HCT116 (cell line): ENCODE measurements around the gene VPS4B. TPM values are rescaled to one million over a fixed set of nuclear protein-coding genes. Genes with fewer than 3 reads are reported as not detected.

Experiments
- ATAC-seq: fragments of 200-7000 bp; cut with Tn5 transposase; 2 replicates; pipeline ENCODE4 v1.9.1; 2020; ENCODE audit warnings: mild to moderate bottlenecking, moderate library complexity
- BruUV-seq: library from RNA; stranded (reverse); fragments of 400-500 nt; replicated peaks from 2 replicates; lab custom pipeline; 2021; lab: Mats Ljungman, UMichigan
- CTCF ChIA-PET: fragments of 300-600 bp; sonication (Branson Sonifier 250); formaldehyde crosslinking; loops from one replicate; lab custom pipeline; 2021; ENCODE audit warnings: antibody characterized with exemption; lab: Charles Lee
- POLR2A ChIA-PET: fragments of 300-600, 350-600 bp; sonication (Branson Sonifier 250); formaldehyde crosslinking; loops from one replicate; lab custom pipeline; 2021; ENCODE audit warnings: antibody characterized with exemption; lab: Charles Lee
- RAD21 ChIA-PET, 2 experiments: fragments of 300-600 bp; sonication (Branson Sonifier 250); formaldehyde crosslinking; loops; one replicate each; lab custom pipeline; 2023; ENCODE audit warnings: low total read pairs in 2 of 2; ENCODE audit not compliant: uncharacterized antibody in 2 of 2, unreplicated experiment in 2 of 2, low non-redundant PET in 1 of 2; lab: Charles Lee
- DNase-seq: peaks from one replicate; pipeline ENCODE4 v3.0.0-alpha.2; 2010; ENCODE audit warnings: low read depth, low spot score
- H2AFZ ChIP-seq: fragments of 200-600 bp; shearing (Covaris generic), sonication (generic); 2 replicates; pipeline ENCODE4 v1.6.1; 2017; ENCODE audit warnings: low read depth, mixed run types, mixed read lengths, antibody characterized with exemption, low read length; ENCODE audit not compliant: poor library complexity, severe bottlenecking
- H3K27ac ChIP-seq: 2 replicates; pipeline ENCODE4 v1.5.1; 2012; ENCODE audit warnings: low read depth, low read length
- H3K27me3 ChIP-seq: fragments of 200-600 bp; sonication (generic); 2 replicates; pipeline ENCODE4 v1.6.1; 2016; ENCODE audit warnings: mixed run types, low read length, mixed read lengths; ENCODE audit not compliant: insufficient read depth
- H3K36me3 ChIP-seq, 2 experiments: fragments of 200-500 bp in 1 of 2; fragments of 200-600 bp in 1 of 2; sonication (Bioruptor generic) in 1 of 2; sonication (generic) in 1 of 2; 2 replicates each; pipeline versions ENCODE4 v1.5.1 to v1.6.1; 2014 to 2016; ENCODE audit warnings: low read length in 2 of 2, inconsistent platforms in 1 of 2, mixed read lengths in 1 of 2, mixed run types in 1 of 2; ENCODE audit not compliant: insufficient read depth in 2 of 2, control insufficient read depth in 1 of 2
- H3K4me1 ChIP-seq, 2 experiments: fragments of 200-600 bp in 1 of 2; sonication (generic) in 1 of 2; 2 replicates each; pipeline versions ENCODE4 v1.5.1 to v1.6.1; 2012 to 2017; ENCODE audit warnings: low read length in 2 of 2, inconsistent platforms in 1 of 2, mild to moderate bottlenecking in 1 of 2, mixed read lengths in 1 of 2, mixed run types in 1 of 2, moderate library complexity in 1 of 2; ENCODE audit not compliant: insufficient read depth in 2 of 2, control insufficient read depth in 1 of 2
- H3K4me2 ChIP-seq: fragments of 200-600 bp; sonication (generic); 2 replicates; pipeline ENCODE4 v1.6.1; 2017; ENCODE audit warnings: mixed run types, low read length, mixed read lengths
- H3K4me3 ChIP-seq, 2 experiments: fragments of 200-600 bp in 1 of 2; sonication (generic) in 1 of 2; replicated peaks in 1 of 2; 2 replicates each; pipeline ENCODE4 v1.5.1; 2011 to 2016; ENCODE audit warnings: low read length in 2 of 2, control low read depth in 1 of 2, low read depth in 1 of 2, mild to moderate bottlenecking in 1 of 2, mixed read lengths in 1 of 2, mixed run types in 1 of 2
- H3K79me2 ChIP-seq: fragments of 200-600 bp; sonication (generic); 2 replicates; pipeline ENCODE4 v1.6.1; 2017; ENCODE audit warnings: mild to moderate bottlenecking, mixed run types, low read length, moderate library complexity, mixed read lengths; ENCODE audit not compliant: insufficient read depth
- H3K9ac ChIP-seq: fragments of 200-600 bp; sonication (generic); 2 replicates; pipeline ENCODE4 v1.6.1; 2016; ENCODE audit warnings: low read length, mixed read lengths
- H3K9me2 ChIP-seq: fragments of 200-600 bp; sonication (generic), shearing (Covaris generic); 2 replicates; pipeline ENCODE4 v1.6.1; 2017; ENCODE audit warnings: mixed run types, mild to moderate bottlenecking, moderate library complexity; ENCODE audit not compliant: insufficient read depth
- H3K9me3 ChIP-seq, 2 experiments: fragments of 200-500 bp in 1 of 2; fragments of 200-600 bp in 1 of 2; sonication (Bioruptor generic) in 1 of 2; sonication (generic) in 1 of 2; 2 replicates each; pipeline ENCODE4 v1.6.1; 2014 to 2017; ENCODE audit warnings: low read length in 2 of 2, mixed read lengths in 2 of 2, inconsistent platforms in 1 of 2, low read depth in 1 of 2, mild to moderate bottlenecking in 1 of 2, mixed run types in 1 of 2, moderate library complexity in 1 of 2; ENCODE audit not compliant: control insufficient read depth in 1 of 2, insufficient read depth in 1 of 2
- H4K20me1 ChIP-seq: fragments of 200-600 bp; sonication (generic), shearing (Covaris generic); 2 replicates; pipeline ENCODE4 v1.6.1; 2017; ENCODE audit warnings: mixed run types, mild to moderate bottlenecking, moderate library complexity; ENCODE audit not compliant: insufficient read depth
- CEBPB ChIP-seq: IDR thresholded peaks from 2 replicates; pipeline ENCODE4 v1.6.1; 2012; ENCODE audit warnings: low read depth
- ELF1 ChIP-seq: IDR thresholded peaks from 2 replicates; pipeline ENCODE4 v1.6.1; 2012; ENCODE audit warnings: low read depth, borderline replicate concordance
- EZH2 ChIP-seq: fragments of 200-600 bp; sonication (generic); IDR thresholded peaks from 2 replicates; pipeline ENCODE4 v1.6.1; 2017; ENCODE audit warnings: antibody characterized with exemption, mixed run types
- POLR2AphosphoS5 ChIP-seq: IDR thresholded peaks from 2 replicates; pipeline ENCODE4 v1.6.1; 2011; ENCODE audit warnings: mild to moderate bottlenecking, low read depth, low read length, moderate library complexity
- REST ChIP-seq: IDR thresholded peaks from 2 replicates; pipeline ENCODE4 v1.6.1; 2012; ENCODE audit warnings: low read depth
- SIN3A ChIP-seq: IDR thresholded peaks from 2 replicates; pipeline ENCODE4 v1.6.1; 2012; ENCODE audit warnings: low read depth
- SRF ChIP-seq: IDR thresholded peaks from 2 replicates; pipeline ENCODE4 v1.6.1; 2012; ENCODE audit warnings: low read depth
- intact Hi-C: fragments of 100-400 bp; cut with micrococcal nuclease; formaldehyde crosslinking; loops from 2 replicates; pipeline ENCODE4 v1.10.0; 2022
- total RNA-seq: library from RNA; stranded (reverse); gene quantifications from one replicate; pipeline ENCODE4 v1.2.1, GENCODE V29; 2021; ENCODE audit not compliant: unreplicated experiment

Gene VPS4B
- total RNA-seq, 1 experiment from 2014 or later = 68.3 TPM

- no peak overlapping the region for H3K27ac ChIP-seq
- DNase-seq = no peak
- CTCF ChIA-PET = interaction anchor here (0.7 to 4.4 kb wide), 10 partner anchors 68 to 800 kb away, joined by 3 to 43 read pairs (median 6); no protein-coding TSS in a partner anchor
- no peaks in the 10 kb centered on the region for H4K20me1 ChIP-seq
- H3K36me3 ChIP-seq = no peaks in the 10 kb centered on the region
- H3K4me3 ChIP-seq = no peak overlapping the region
- H3K9ac ChIP-seq = no peak overlapping the region
- intact Hi-C loops = loop anchor here (2.0 to 5.0 kb wide), 4 partner anchors 95 to 414 kb away; no protein-coding TSS in a partner anchor
- no peak overlapping the region for H2AFZ ChIP-seq
- no peaks in the 10 kb centered on the region for H3K79me2 ChIP-seq
- RAD21 ChIA-PET = interaction anchor here (0.7 to 2.1 kb wide), 2 partner anchors 142 to 421 kb away, joined by 3 to 9 read pairs; no protein-coding TSS in a partner anchor
- no peak for TF ChIP-seq SIN3A
- no peak for TF ChIP-seq REST
- TF ChIP-seq CEBPB = no peak
- no peak for TF ChIP-seq EZH2
- no peak for TF ChIP-seq ELF1
- no peak for TF ChIP-seq SRF
- TF ChIP-seq POLR2AphosphoS5 = no peak
- TF ChIP-seq, all 23 proteins: peak for 0
- Histone ChIP-seq H3K4me1 (0 out of 4 replicates have a peak, but pooled peaks cover 0 to 2% of the 10 kb centered on the region in 2 experiments), H3K9me3 (no peaks in the 10 kb centered on the region), H3K27me3 (no peaks in the 10 kb centered on the region), H3K9me2 (no peaks in the 10 kb centered on the region), H3K4me2 (no peak overlapping the region)
- no TSS peak for BruUV-seq
- POLR2A ChIA-PET = no interaction called here
- ATAC-seq = no peak
Measured at GRCh38 chr18:63438181-63438580, 15.9 kb upstream of the VPS4B start.
